ENCODE results near the gene SRMS.

Gene SRMS

DNA sequence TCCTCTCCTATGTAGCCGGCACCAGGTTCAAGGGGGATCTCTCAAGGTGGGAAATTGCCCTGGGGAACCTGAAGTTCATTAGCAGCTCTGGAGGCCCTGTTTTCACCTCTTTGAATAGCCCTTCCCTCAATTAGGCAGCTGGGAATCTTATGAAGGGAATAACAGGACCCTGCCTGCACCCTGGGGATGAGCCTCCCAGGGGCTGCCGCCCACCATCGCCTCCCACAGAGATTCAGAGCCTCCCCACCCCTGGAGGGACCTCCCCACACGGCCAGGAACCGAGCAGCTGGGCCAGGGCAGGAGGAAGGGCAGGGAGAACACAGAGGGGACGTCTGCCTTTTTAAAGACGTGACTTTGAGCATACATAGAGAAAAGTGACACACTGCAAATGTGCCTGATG lies 44.0 kb downstream of the SRMS start:
- Histone ChIP-seq H3K36me3 (ENCODE audit: insufficient read depth, low read length) (no peaks in the 10 kb centered on the region), H3F3A (ENCODE audit: low read depth) (no peaks in the 10 kb centered on the region), H3K9ac (ENCODE audit: low read depth, low read length, poor library complexity, severe bottlenecking) (no peak overlapping the region), H3K4me1 (ENCODE audit: insufficient read depth, low read length, poor library complexity, severe bottlenecking) (no peaks in the 10 kb centered on the region), H3K4me3 (ENCODE audit: low read length, poor library complexity, severe bottlenecking) (no peak overlapping the region), H3K9me2 (replicated peaks; ENCODE audit: low read depth, low read length) (no peaks in the 10 kb centered on the region), H4K20me1 (ENCODE audit: insufficient read depth, low read length, poor library complexity, severe bottlenecking) (no peaks in the 10 kb centered on the region), H3K27me3 (ENCODE audit: insufficient read depth, low read length, poor library complexity, severe bottlenecking) (no peaks in the 10 kb centered on the region), H3K9me3 (ENCODE audit: insufficient read depth, low read depth, low read length) (no peaks in the 10 kb centered on the region; the same call in 1 of the 2 replicates), H2AFZ (ENCODE audit: low read length) (no peak overlapping the region), H3K4me2 (ENCODE audit: low read depth, low read length, poor library complexity, severe bottlenecking) (no peak overlapping the region), H3K79me2 (ENCODE audit: insufficient read depth, low read length) (no peaks in the 10 kb centered on the region)
- no peak for TF ChIP-seq EZH2phosphoT487 (IDR thresholded peaks at IDR 0.05; ENCODE audit: borderline replicate concordance)
- TF ChIP-seq, protein P1, sequence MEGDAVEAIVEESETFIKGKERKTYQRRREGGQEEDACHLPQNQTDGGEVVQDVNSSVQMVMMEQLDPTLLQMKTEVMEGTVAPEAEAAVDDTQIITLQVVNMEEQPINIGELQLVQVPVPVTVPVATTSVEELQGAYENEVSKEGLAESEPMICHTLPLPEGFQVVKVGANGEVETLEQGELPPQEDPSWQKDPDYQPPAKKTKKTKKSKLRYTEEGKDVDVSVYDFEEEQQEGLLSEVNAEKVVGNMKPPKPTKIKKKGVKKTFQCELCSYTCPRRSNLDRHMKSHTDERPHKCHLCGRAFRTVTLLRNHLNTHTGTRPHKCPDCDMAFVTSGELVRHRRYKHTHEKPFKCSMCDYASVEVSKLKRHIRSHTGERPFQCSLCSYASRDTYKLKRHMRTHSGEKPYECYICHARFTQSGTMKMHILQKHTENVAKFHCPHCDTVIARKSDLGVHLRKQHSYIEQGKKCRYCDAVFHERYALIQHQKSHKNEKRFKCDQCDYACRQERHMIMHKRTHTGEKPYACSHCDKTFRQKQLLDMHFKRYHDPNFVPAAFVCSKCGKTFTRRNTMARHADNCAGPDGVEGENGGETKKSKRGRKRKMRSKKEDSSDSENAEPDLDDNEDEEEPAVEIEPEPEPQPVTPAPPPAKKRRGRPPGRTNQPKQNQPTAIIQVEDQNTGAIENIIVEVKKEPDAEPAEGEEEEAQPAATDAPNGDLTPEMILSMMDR (conservative IDR thresholded peaks at IDR 0.05; ENCODE audit: low read length), result no peak

DNA sequence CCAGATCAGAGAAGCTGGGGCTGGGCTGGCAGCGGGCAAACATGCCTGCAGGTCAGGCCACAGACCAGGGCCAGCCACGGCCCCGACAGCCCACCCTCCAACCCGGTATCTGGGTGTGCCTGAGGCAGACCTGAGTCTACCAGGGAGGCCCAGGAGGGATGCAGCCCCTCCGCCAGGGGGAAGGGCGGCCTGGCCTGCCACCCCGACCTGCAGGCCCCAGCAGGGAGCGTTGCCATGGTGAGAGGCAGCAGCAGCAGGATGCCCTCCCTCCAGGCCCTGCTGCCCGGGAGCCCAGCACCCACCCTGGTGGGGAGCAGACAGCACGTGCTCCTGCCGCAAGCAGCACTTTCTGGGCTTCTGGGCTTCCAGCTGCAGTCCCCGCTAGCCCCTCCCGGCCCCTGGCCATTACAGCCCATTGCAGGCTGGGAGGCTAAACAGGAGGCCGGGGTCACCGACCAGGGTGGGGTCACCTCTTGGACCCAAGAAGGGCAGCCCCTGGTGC lies 44.8 kb downstream of the SRMS start:
- no peak overlapping the region for H3K4me3 ChIP-seq (ENCODE audit: low read length, poor library complexity, severe bottlenecking)
- H3K4me1 ChIP-seq (ENCODE audit: insufficient read depth, low read length, poor library complexity, severe bottlenecking), result no peaks in the 10 kb centered on the region
- H2AFZ ChIP-seq (ENCODE audit: low read length), result no peak overlapping the region
- no peaks in the 10 kb centered on the region; the same call in 1 of the 2 replicates for H3K9me3 ChIP-seq (ENCODE audit: insufficient read depth, low read depth, low read length)
- H3K27me3 ChIP-seq (ENCODE audit: insufficient read depth, low read length, poor library complexity, severe bottlenecking), result no peaks in the 10 kb centered on the region
- no peak overlapping the region for H3K4me2 ChIP-seq (ENCODE audit: low read depth, low read length, poor library complexity, severe bottlenecking)
- H3F3A ChIP-seq (ENCODE audit: low read depth), result no peaks in the 10 kb centered on the region
- TF ChIP-seq, protein P1 (conservative IDR thresholded peaks at IDR 0.05; ENCODE audit: low read length), result no peak
- no peak for TF ChIP-seq EZH2phosphoT487 (IDR thresholded peaks at IDR 0.05; ENCODE audit: borderline replicate concordance)
- no peaks in the 10 kb centered on the region for H3K79me2 ChIP-seq (ENCODE audit: insufficient read depth, low read length)
- H3K9me2 ChIP-seq (replicated peaks; ENCODE audit: low read depth, low read length), result no peaks in the 10 kb centered on the region
- H4K20me1 ChIP-seq (ENCODE audit: insufficient read depth, low read length, poor library complexity, severe bottlenecking), result no peaks in the 10 kb centered on the region
- no peak overlapping the region for H3K9ac ChIP-seq (ENCODE audit: low read depth, low read length, poor library complexity, severe bottlenecking)
- H3K36me3 ChIP-seq (ENCODE audit: insufficient read depth, low read length), result no peaks in the 10 kb centered on the region

DNA sequence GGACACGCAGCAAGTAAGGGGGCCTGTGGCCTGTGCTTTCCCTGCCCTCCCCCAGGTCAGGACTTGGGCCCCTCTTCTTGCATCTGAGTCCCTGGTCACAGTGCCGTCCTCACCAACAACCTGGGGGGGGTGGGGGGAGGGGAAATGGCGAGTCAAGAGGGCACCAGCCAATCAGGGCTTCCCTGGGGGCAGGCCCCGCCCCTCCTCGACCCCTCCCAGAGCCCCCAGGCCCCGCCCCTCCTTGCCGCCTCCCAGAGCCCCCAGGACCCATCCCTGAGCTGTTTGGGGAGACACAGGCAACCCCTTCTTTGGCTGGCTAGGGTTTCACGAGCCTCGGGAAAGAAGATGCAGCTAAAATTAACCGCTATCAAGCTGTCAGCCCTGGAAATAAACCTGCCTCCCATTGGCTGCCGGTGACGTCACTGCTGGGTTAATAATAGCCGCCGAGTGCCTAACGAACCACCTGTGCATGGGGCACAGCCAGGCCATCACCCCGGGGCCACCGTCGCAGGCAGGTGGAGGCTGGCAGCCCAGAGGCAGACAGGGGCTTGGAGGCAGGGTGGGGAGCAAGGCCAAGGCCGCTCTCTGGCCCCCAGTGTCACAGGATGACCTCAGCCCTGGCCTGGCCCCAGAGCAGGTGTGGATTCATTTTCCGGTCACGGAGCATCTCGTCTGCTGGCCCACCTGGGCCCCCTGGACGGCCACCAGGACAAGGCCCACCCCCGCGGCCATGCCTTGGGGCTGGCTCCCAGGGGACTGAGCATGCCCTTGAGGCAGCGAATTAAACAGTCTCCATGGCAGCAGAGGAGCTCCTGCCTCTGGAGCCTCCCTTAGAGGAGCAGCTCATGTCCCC lies 45.5 kb downstream of the SRMS start:
- Histone ChIP-seq H3K4me3 (ENCODE audit: low read length, poor library complexity, severe bottlenecking) (no peak overlapping the region), H2AFZ (ENCODE audit: low read length) (no peak overlapping the region), H3K36me3 (ENCODE audit: insufficient read depth, low read length) (no peaks in the 10 kb centered on the region), H4K20me1 (ENCODE audit: insufficient read depth, low read length, poor library complexity, severe bottlenecking) (no peaks in the 10 kb centered on the region), H3K79me2 (ENCODE audit: insufficient read depth, low read length) (no peaks in the 10 kb centered on the region), H3K4me2 (ENCODE audit: low read depth, low read length, poor library complexity, severe bottlenecking) (no peak overlapping the region), H3K27me3 (ENCODE audit: insufficient read depth, low read length, poor library complexity, severe bottlenecking) (no peaks in the 10 kb centered on the region), H3F3A (ENCODE audit: low read depth) (no peaks in the 10 kb centered on the region), H3K9me3 (ENCODE audit: insufficient read depth, low read depth, low read length) (no peaks in the 10 kb centered on the region; the same call in 1 of the 2 replicates), H3K4me1 (ENCODE audit: insufficient read depth, low read length, poor library complexity, severe bottlenecking) (no peaks in the 10 kb centered on the region), H3K9ac (ENCODE audit: low read depth, low read length, poor library complexity, severe bottlenecking) (no peak overlapping the region), H3K9me2 (replicated peaks; ENCODE audit: low read depth, low read length) (no peaks in the 10 kb centered on the region)
- TF ChIP-seq, protein P1 (conservative IDR thresholded peaks at IDR 0.05; ENCODE audit: low read length), result no peak

All from Loucy (cell line).